Left lung (tissue), 10 donors: ENCODE measurements around the gene HOXB4. TPM values are rescaled to one million over a fixed set of nuclear protein-coding genes. Genes with fewer than 3 reads are reported as not detected.

Experiments used
- ATAC-seq: fragments of 200-7000 bp; cut with Tn5 transposase; one replicate; pipeline ENCODE4 v1.9.1; 2020; ENCODE audit warnings: moderate library complexity
- DNase-seq, 4 donors: peaks; one replicate each; pipeline ENCODE4 v3.0.0-alpha.2; 2013 to 2020
- H3K27ac ChIP-seq, 2 donors: fragments of 200-600 bp; sonication (generic) in 1 of 2; one replicate each; pipeline versions ENCODE4 v1.5.0 to v1.8.0; 2020 to 2021
- H3K27me3 ChIP-seq, 2 donors: fragments of 200-600 bp; sonication (generic) in 1 of 2; one replicate each; pipeline versions ENCODE4 v1.5.0 to v1.8.0; 2020 to 2021
- H3K36me3 ChIP-seq, 2 donors: fragments of 200-600 bp; sonication (generic) in 1 of 2; one replicate each; pipeline versions ENCODE4 v1.5.0 to v1.8.0; 2020 to 2021
- H3K4me1 ChIP-seq, 2 donors: fragments of 200-600 bp; one replicate each; pipeline ENCODE4 v1.8.0; 2021
- H3K4me3 ChIP-seq, 2 donors: fragments of 200-600 bp; sonication (generic) in 1 of 2; one replicate each; pipeline versions ENCODE4 v1.5.0 to v1.8.0; 2020 to 2021; ENCODE audit warnings: mild to moderate bottlenecking in 1 of 2
- H3K9me3 ChIP-seq, 2 donors: fragments of 200-600 bp; sonication (generic) in 1 of 2; one replicate each; pipeline versions ENCODE4 v1.5.0 to v1.8.0; 2020 to 2021
- intact Hi-C, 2 donors: fragments of 100-400 bp; cut with DNase I; formaldehyde crosslinking; loops; one replicate each; pipeline versions ENCODE4 v1.11.2 to v1.14.2; 2022
- polyA plus RNA-seq, 6 donors: library from polyadenylated mRNA; unstranded; fragments of 120-200 nt; gene quantifications; one replicate each; pipeline ENCODE4 v1.2.1, GENCODE V29; 2013; ENCODE audit not compliant: insufficient read length in 6 of 6
- total RNA-seq, 2 donors: library from RNA; stranded (reverse); fragmentation: NEBNext Ultra II Directional; extraction: Animal tissue kit (Norgen Biotek cat#: 25700); gene quantifications; one replicate each; pipeline ENCODE4 v1.2.1, GENCODE V29; 2021
- TF ChIP-seq, protein P1 (sequence below), 2 donors: fragments of 200-600 bp; sonication (generic) in 1 of 2; IDR thresholded peaks; one replicate each; pipeline versions ENCODE4 v1.5.0 to v1.8.0; 2021; ENCODE audit warnings: antibody characterized with exemption in 2 of 2
- donor health status: DM: no; HTN: yes; CAD: no.
- donor health status: DM: no; HTN: no; CAD: no.

HOXB4 gene
- total and polyA plus RNA-seq, 8 donors, result 4.5 to 19.0 (median 12.8) TPM

DNA sequence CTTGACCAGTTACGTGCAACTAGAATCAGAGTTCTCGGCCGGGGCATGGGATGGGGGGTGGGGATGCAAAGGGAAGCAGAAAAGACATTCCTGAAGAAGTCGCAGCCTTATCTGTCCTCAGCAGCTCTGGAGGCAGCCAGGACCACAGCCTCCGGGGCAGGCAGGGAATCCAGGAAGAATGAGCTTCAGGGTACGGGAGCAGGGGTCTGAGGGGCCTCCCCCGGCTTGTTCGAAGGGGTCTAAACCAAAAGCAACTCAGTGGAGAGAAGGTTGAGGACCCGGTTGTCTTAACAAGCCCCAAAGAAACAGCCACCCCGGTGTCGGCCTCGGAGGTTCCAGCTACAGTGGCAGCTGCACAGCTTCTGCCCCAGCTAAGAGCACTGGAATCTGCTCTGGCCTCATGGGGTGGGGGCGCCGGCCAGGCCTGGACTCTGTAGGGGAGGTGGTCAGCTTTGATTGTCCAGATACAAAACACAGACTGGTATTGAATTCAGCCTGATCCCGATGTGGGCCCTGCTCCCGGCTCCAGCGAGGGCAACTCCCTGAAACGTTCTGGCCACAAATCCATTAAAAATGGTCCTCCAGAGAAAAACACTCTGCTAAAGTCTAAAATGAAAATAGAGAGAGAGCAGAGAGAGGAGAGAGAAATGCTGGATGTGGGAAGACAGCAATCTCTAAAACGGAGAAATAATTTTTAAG is 7.7 kb downstream of the HOXB4 start:
- H3K27ac ChIP-seq, result peak overlapping the region; percentile 31 to 95
- ATAC-seq (no peak), DNase-seq (no peak)
- H3K27me3 ChIP-seq, result peaks cover 46 to 100% of the 10 kb centered on the region in 2 donors
- intact Hi-C loops, result no loop called here
- H3K4me1 ChIP-seq, result peaks cover 3 to 23% of the 10 kb centered on the region in 2 donors
- no peaks in the 10 kb centered on the region for H3K36me3 ChIP-seq
- TF ChIP-seq, protein P1, sequence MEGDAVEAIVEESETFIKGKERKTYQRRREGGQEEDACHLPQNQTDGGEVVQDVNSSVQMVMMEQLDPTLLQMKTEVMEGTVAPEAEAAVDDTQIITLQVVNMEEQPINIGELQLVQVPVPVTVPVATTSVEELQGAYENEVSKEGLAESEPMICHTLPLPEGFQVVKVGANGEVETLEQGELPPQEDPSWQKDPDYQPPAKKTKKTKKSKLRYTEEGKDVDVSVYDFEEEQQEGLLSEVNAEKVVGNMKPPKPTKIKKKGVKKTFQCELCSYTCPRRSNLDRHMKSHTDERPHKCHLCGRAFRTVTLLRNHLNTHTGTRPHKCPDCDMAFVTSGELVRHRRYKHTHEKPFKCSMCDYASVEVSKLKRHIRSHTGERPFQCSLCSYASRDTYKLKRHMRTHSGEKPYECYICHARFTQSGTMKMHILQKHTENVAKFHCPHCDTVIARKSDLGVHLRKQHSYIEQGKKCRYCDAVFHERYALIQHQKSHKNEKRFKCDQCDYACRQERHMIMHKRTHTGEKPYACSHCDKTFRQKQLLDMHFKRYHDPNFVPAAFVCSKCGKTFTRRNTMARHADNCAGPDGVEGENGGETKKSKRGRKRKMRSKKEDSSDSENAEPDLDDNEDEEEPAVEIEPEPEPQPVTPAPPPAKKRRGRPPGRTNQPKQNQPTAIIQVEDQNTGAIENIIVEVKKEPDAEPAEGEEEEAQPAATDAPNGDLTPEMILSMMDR (IDR thresholded peaks at IDR 0.05), result no peak
- H3K4me3 ChIP-seq, result peak overlapping the region in 1 of 2 donors; percentile 5
- no peaks in the 10 kb centered on the region for H3K9me3 ChIP-seq

GRCh38 chr17:48569674-48570324 is 8.4 kb downstream of the HOXB4 start:
- Histone ChIP-seq H3K36me3 (no peaks in the 10 kb centered on the region), H3K9me3 (no peaks in the 10 kb centered on the region), H3K27me3 (peaks cover 46 to 100% of the 10 kb centered on the region in 2 donors), H3K4me3 (no peak overlapping the region), H3K27ac (peak overlapping the region; percentile 31 to 95), H3K4me1 (peaks cover 3 to 19% of the 10 kb centered on the region in 2 donors)
- DNase-seq, result no peak
- TF ChIP-seq, protein P1 (IDR thresholded peaks at IDR 0.05), result no peak
- ATAC-seq, result no peak
- intact Hi-C loops, result no loop called here

DNA sequence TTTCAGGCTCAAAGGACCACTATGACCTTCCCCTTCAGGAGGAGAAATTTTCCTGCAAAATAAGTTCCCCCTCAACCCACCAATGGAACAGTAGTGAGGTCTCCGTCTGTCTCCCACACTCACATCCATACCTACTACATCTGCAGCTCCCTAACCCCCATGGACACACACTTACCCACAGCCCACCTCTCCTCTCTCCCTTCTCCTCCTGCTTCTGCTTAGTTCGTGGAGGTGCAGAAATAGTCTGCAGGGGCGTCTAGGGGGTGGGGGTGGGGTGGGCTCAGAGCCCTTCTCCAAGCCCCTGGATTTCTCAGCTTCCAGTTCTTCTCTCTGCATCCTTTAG is 8.9 kb downstream of the HOXB4 start:
- Histone ChIP-seq H3K4me3 (no peak overlapping the region), H3K4me1 (peaks cover 3 to 19% of the 10 kb centered on the region in 2 donors), H3K36me3 (no peaks in the 10 kb centered on the region), H3K9me3 (no peaks in the 10 kb centered on the region), H3K27me3 (peaks cover 46 to 100% of the 10 kb centered on the region in 2 donors), H3K27ac (peak overlapping the region in 1 of 2 donors; percentile 95)
- DNase-seq, result no peak
- intact Hi-C loops, result no loop called here
- no peak for ATAC-seq
- TF ChIP-seq, protein P1 (IDR thresholded peaks at IDR 0.05), result no peak

DNA sequence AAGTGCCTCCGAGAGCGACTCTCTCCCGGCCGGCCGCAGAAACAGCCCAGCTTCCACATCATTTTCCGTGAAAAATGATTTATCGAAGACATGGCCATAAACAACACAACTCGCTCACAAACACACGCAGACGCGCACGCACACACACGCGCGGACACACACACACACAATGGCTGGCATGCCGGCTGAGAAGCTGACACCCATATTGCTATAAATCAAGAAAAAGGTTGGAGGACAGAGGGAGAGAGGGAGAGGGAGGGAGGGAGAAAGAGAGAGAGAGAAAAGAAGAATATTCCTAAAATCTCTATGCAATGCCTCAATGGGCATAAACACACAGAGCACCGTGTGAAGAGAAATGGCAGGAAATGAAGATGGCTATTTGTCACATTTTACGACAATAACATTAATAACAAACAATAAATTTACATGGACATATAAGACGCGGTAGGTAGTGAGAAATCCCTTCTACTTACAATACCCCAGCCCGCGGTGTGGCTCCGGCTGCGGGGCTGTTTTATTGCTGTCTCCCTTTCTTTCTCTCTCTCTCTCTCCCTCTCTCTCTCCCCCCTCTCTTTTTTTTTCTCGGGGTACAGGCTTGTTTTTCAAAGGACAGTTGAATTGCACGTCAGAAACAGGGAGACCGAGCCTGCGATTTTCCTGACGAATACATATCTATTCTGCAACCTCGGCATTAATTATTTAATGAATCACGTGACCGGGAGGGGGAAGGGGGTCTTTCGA is 9.5 kb downstream of the HOXB4 start:
- DNase-seq (no peak), ATAC-seq (no peak)
- intact Hi-C loops, result no loop called here
- Histone ChIP-seq H3K27me3 (peaks cover 48 to 100% of the 10 kb centered on the region in 2 donors), H3K36me3 (no peaks in the 10 kb centered on the region), H3K27ac (peak overlapping the region; percentile 3 to 95), H3K4me1 (peaks cover 3 to 19% of the 10 kb centered on the region in 2 donors), H3K9me3 (no peaks in the 10 kb centered on the region), H3K4me3 (no peak overlapping the region)
- TF ChIP-seq, protein P1 (IDR thresholded peaks at IDR 0.05), result no peak
